Measurements from ENCODE around the gene CADPS. TPM values are rescaled to one million over a fixed set of nuclear protein-coding genes. Genes with fewer than 3 reads are reported as not detected.

The CADPS gene
- polyA plus RNA-seq, 2 of the 4 experiments (the other 2 are of a cell fraction): not detected

- ATAC-seq (no peak), DNase-seq (ENCODE audit: low read depth in 1 of 2, low spot score in 1 of 2) (no peak), FAIRE-seq (no peak)
- TF ChIP-seq KDM1A (IDR thresholded peaks at IDR 0.05; ENCODE audit: low read depth) (no peak), MAFK (IDR thresholded peaks at IDR 0.05; ENCODE audit: partially characterized antibody) (no peak), HOXA7 (CRISPR knock-in tag; IDR thresholded peaks at IDR 0.05) (no peak), RAD21 (conservative IDR thresholded peaks at IDR 0.05 in 1 of 2, IDR thresholded peaks at IDR 0.05 in 1 of 2) (no peak), MAX (IDR thresholded peaks at IDR 0.05) (no peak), TFCP2L1 (CRISPR knock-in tag; IDR thresholded peaks at IDR 0.05) (no peak), HEYL (CRISPR knock-in tag; IDR thresholded peaks at IDR 0.05) (no peak), ZNF302 (CRISPR knock-in tag; IDR thresholded peaks at IDR 0.05) (no peak), SMC3 (IDR thresholded peaks at IDR 0.05) (no peak), ZFP36 (IDR thresholded peaks at IDR 0.05; ENCODE audit: borderline replicate concordance, partially characterized antibody) (no peak), ESRRA (IDR thresholded peaks at IDR 0.05; ENCODE audit: borderline replicate concordance, low read length) (no peak), MYC (IDR thresholded peaks at IDR 0.05; ENCODE audit: borderline replicate concordance, low read length) (no peak), RFX5 (IDR thresholded peaks at IDR 0.05) (no peak)
- POLR2A ChIA-PET: no interaction called here
- Histone ChIP-seq H3K9me3 (no peaks in the 10 kb centered on the region), H3K4me2 (no peak overlapping the region), H3K4me3 (no peak overlapping the region), H3K4me1 (no peaks in the 10 kb centered on the region), H3K27ac (no peak overlapping the region)
- CTCF ChIA-PET: interaction anchor here (1.9 kb wide), 1 partner anchor 220 kb away, joined by 6 read pairs; no protein-coding TSS in a partner anchor
- WGBS (ENCODE audit: missing lambda C conversion rate): 8% methylated on average over 4 of the region's 4 CpGs
Observed at GRCh38 chr3:62553811-62554210, 321.4 kb downstream of the CADPS start.

GRCh38 chr3:62551556-62551955 lies 323.7 kb downstream of the CADPS start:
- FAIRE-seq: no peak
- TF ChIP-seq KDM5A (IDR thresholded peaks at IDR 0.05) (no peak), HDAC2 (IDR thresholded peaks at IDR 0.05) (no peak)

GRCh38 chr3:62550439-62550838 lies 324.8 kb downstream of the CADPS start:
- WGBS (ENCODE audit: missing lambda C conversion rate): 26% methylated on average over 5 of the region's 5 CpGs
- Histone ChIP-seq H3K27ac (no peak overlapping the region), H3K4me1 (no peaks in the 10 kb centered on the region), H3K4me3 (no peak overlapping the region), H3K9me3 (no peaks in the 10 kb centered on the region), H3K4me2 (no peak overlapping the region)
- no peak for ATAC-seq
- TF ChIP-seq BCL3 (IDR thresholded peaks at IDR 0.05): no peak
- no peak for TF ChIP-seq EP300 (IDR thresholded peaks at IDR 0.05)
- TF ChIP-seq HEYL (CRISPR knock-in tag; IDR thresholded peaks at IDR 0.05): no peak
- no peak for TF ChIP-seq FOXS1 (CRISPR knock-in tag; IDR thresholded peaks at IDR 0.05)
- TF ChIP-seq HDAC2 (IDR thresholded peaks at IDR 0.05): no peak
- no peak for TF ChIP-seq FOSL2 (IDR thresholded peaks at IDR 0.05)
- no peak for TF ChIP-seq FOSL2 (CRISPR knock-in tag; IDR thresholded peaks at IDR 0.05)
- TF ChIP-seq RFX5 (IDR thresholded peaks at IDR 0.05): no peak
- TF ChIP-seq TFCP2L1 (CRISPR knock-in tag; IDR thresholded peaks at IDR 0.05): no peak
- TF ChIP-seq CBX8 (IDR thresholded peaks at IDR 0.05): no peak
- TF ChIP-seq EHF (CRISPR knock-in tag; IDR thresholded peaks at IDR 0.05): no peak
- TF ChIP-seq RARB (CRISPR knock-in tag; IDR thresholded peaks at IDR 0.05): no peak
- TF ChIP-seq BHLHE40 (IDR thresholded peaks at IDR 0.05; ENCODE audit: low read depth, low read length): no peak
- TF ChIP-seq MAFK (IDR thresholded peaks at IDR 0.05; ENCODE audit: partially characterized antibody): no peak
- TF ChIP-seq CBX2 (IDR thresholded peaks at IDR 0.05; ENCODE audit: borderline replicate concordance, low read depth): no peak
- no peak for TF ChIP-seq HMGXB4 (CRISPR knock-in tag; IDR thresholded peaks at IDR 0.05; ENCODE audit: borderline replicate concordance)
- TF ChIP-seq SMC3 (IDR thresholded peaks at IDR 0.05): no peak
- no peak for DNase-seq (ENCODE audit: low read depth in 1 of 2, low spot score in 1 of 2)
- CTCF ChIA-PET: interaction anchor here (0.9 kb wide), 1 partner anchor 11 kb away, joined by 3 read pairs; no protein-coding TSS in a partner anchor
- FAIRE-seq: no peak
- POLR2A ChIA-PET: no interaction called here

More at GRCh38 chr3:62551556-62551955, 323.7 kb downstream of the CADPS start:
- no peak overlapping the region for H3K27ac ChIP-seq
- no peak overlapping the region for H3K4me3 ChIP-seq
- CTCF ChIA-PET: no interaction called here
- no peaks in the 10 kb centered on the region for H3K4me1 ChIP-seq
- DNase-seq (ENCODE audit: low read depth in 1 of 2, low spot score in 1 of 2) (no peak), ATAC-seq (no peak)
- no peaks in the 10 kb centered on the region for H3K9me3 ChIP-seq
- H3K4me2 ChIP-seq: no peak overlapping the region
- POLR2A ChIA-PET: no interaction called here
- WGBS (ENCODE audit: missing lambda C conversion rate): 6% methylated on average over 2 of the region's 2 CpGs

Data from A549 (cell line).